Neural progenitor cell (in vitro differentiated cells): ENCODE measurements around the gene TLCD3B.

Experiments
- CTCF ChIP-seq: fragments of 200-600 bp; sonication (generic); IDR thresholded peaks from 2 replicates; pipeline ENCODE4 v1.5.1; 2017; ENCODE audit warnings: antibody characterized with exemption, mild to moderate bottlenecking
- EZH2 ChIP-seq: fragments of 200-600 bp; sonication (generic); IDR thresholded peaks from 2 replicates; pipeline ENCODE4 v1.6.1; 2017; ENCODE audit warnings: antibody characterized with exemption, mild to moderate bottlenecking, moderate library complexity
- EZH2phosphoT487 ChIP-seq: fragments of 200-600 bp; sonication (generic); IDR thresholded peaks from 2 replicates; pipeline ENCODE4 v1.6.1; 2017; ENCODE audit warnings: antibody characterized with exemption

- TF ChIP-seq CTCF (no peak), EZH2phosphoT487 (no peak), EZH2 (no peak)
Measured at GRCh38 chr16:30049871-30050270, 18.8 kb upstream of the TLCD3B start.
